ENCODE measurements around the gene SSNA1.

- no peak for TF ChIP-seq EZH2 (IDR thresholded peaks at IDR 0.05)
- no peak for TF ChIP-seq POLR2AphosphoS5 (IDR thresholded peaks at IDR 0.05; ENCODE audit: borderline replicate concordance, low read depth, low read length)
- TF ChIP-seq FOXP2 (optimal IDR thresholded peaks at IDR 0.05; ENCODE audit: control extremely low read depth, extremely low read length, insufficient read depth): no peak
Observed at GRCh38 chr9:137166380-137167229, 21.9 kb upstream of the SSNA1 start.
